IPS-20b (cell line): ENCODE measurements around the gene CCDC68.

Source experiments
- H3K27ac ChIP-seq: one replicate; pipeline ENCODE4 v1.5.1; 2013; ENCODE audit warnings: low read length
- H3K27me3 ChIP-seq: 2 replicates; pipeline ENCODE4 v1.6.1; 2013; ENCODE audit warnings: mild to moderate bottlenecking, low read length, inconsistent platforms; ENCODE audit not compliant: insufficient read depth
- H3K36me3 ChIP-seq: 2 replicates; pipeline ENCODE4 v1.6.1; 2013; ENCODE audit warnings: low read depth, mild to moderate bottlenecking, inconsistent platforms, low read length, moderate library complexity; ENCODE audit not compliant: insufficient read depth
- H3K4me1 ChIP-seq: 2 replicates; pipeline ENCODE4 v1.6.1; 2013; ENCODE audit warnings: mild to moderate bottlenecking, control low read depth, inconsistent platforms, low read length, moderate library complexity; ENCODE audit not compliant: insufficient read depth
- H3K4me3 ChIP-seq: 2 replicates; pipeline ENCODE4 v1.5.1; 2013; ENCODE audit warnings: mild to moderate bottlenecking, low read length, inconsistent platforms
- H3K9ac ChIP-seq: 2 replicates; pipeline ENCODE4 v1.6.1; 2013; ENCODE audit warnings: low read depth, mild to moderate bottlenecking, inconsistent platforms, low read length, moderate library complexity
- H3K9me3 ChIP-seq: 2 replicates; pipeline ENCODE4 v1.6.1; 2013; ENCODE audit warnings: mild to moderate bottlenecking, low read depth, low read length, inconsistent platforms; ENCODE audit not compliant: insufficient read depth

Gene CCDC68

DNA sequence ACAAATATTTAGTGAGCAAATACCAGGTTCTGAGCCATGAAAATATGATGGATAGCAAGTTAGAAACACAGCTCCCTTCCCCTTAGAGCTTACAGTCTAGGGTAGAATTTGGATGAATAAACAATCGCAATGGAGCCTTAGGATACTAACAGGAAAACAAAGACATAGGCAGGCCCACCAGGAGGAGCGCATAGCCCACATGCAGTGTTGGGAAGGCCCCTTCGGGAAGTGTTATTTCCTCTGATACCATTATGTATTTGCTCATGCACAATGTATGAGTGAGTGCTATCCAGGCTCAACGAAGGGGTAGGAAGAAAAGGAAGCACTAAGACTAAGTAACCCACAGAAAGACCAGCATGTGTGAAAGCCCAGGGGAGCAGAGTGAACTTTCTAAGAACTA, 76.9 kb downstream of the CCDC68 start:
- H3K27me3 ChIP-seq: peaks cover 15% of the 10 kb centered on the region; the same call in 1 of the 2 replicates
- no peak overlapping the region for H3K4me3 ChIP-seq
- no peaks in the 10 kb centered on the region for H3K9me3 ChIP-seq
- H3K36me3 ChIP-seq: no peaks in the 10 kb centered on the region
- no peak overlapping the region for H3K27ac ChIP-seq
- no peak overlapping the region for H3K9ac ChIP-seq
- H3K4me1 ChIP-seq: peaks cover 5% of the 10 kb centered on the region; the same call in 1 of the 2 replicates

DNA sequence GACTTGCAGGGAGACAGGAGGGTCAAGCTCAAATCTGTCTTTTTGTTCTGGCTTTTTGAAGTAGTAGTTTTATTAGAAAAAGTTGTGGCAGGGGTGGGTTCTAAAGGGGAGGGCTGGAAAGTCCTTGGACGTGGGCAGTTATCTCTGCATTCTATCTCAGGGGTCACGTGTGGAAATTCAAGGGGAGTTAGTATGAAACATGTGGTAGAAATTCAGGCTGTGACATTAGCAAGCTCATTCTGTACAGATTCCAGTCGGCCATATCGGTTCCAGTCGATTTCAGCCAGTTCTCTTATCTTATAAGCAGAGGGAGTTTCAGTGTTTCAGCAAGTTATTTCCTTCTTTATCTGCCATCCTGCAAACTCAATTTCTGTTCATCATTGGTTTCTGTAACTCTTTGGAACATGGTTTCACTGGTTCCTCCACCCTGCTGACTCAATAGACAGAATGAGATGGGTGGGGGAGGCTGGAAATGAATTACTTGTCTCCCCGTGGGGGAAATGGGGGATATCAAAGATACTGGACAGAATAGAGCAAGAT, 78.0 kb downstream of the CCDC68 start:
- Histone ChIP-seq H3K27ac (no peak overlapping the region), H3K9ac (no peak overlapping the region), H3K9me3 (no peaks in the 10 kb centered on the region), H3K27me3 (peaks cover 15% of the 10 kb centered on the region; the same call in 1 of the 2 replicates), H3K36me3 (no peaks in the 10 kb centered on the region), H3K4me1 (peaks cover 5% of the 10 kb centered on the region; the same call in 1 of the 2 replicates), H3K4me3 (no peak overlapping the region)

DNA sequence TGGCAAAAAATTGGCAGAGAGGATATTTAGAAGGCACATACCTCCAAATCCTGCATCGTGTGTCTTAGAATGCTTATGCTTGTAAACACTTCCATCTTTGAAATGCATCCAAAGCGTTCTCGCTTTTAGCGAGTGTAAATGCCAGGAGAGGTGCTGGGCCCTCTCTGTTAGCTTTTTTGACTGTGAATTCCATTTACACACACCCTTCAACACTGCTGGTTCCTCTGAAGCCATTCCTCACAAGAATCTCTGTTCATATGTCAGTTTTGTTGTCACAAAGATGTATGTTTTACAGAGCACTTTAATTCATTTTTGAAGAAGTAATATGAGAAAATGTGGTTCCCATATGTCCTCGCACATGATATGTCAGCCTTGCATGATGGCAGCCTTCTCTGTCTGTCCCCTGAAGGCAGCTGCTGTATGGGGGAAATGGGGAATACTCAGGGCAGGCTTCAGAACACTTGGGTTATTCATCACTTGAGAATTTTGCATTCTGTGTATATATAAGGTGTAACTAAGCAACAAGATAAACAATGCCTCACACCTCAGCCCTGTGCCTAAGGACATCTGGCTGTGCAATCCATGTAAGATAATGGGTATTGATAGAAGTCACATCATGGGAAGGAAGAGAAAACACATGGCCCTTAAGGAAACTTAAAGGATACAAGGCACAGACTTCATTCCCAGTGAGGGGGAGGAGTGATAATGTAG, 78.7 kb downstream of the CCDC68 start:
- Histone ChIP-seq H3K9me3 (no peaks in the 10 kb centered on the region), H3K9ac (no peak overlapping the region), H3K4me1 (peaks cover 5% of the 10 kb centered on the region; the same call in 1 of the 2 replicates), H3K27ac (no peak overlapping the region), H3K36me3 (no peaks in the 10 kb centered on the region), H3K4me3 (no peak overlapping the region), H3K27me3 (peaks cover 15% of the 10 kb centered on the region; the same call in 1 of the 2 replicates)

DNA sequence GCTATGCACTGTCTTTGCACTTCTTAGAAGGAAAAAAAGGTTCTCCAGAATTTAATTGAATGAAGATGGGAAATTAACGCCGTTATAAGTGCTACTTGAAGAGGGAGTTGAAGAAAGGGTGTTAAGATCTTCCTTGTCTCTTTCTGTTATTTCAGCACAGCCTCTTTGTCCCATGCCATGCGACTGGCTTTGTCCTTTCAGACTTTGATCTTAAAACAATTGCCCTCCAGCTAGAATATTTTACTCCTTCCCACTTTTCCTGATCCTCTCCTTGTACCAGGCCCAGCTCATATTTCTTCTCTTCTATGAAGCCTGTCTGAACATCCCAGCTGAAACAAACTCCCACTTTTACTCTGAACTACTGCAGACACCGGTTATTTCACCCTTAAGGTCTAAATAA, 79.6 kb downstream of the CCDC68 start:
- Histone ChIP-seq H3K9me3 (no peaks in the 10 kb centered on the region), H3K27me3 (peaks cover 15% of the 10 kb centered on the region; the same call in 1 of the 2 replicates), H3K4me3 (no peak overlapping the region), H3K9ac (no peak overlapping the region), H3K4me1 (peaks cover 5% of the 10 kb centered on the region; the same call in 1 of the 2 replicates), H3K27ac (no peak overlapping the region), H3K36me3 (no peaks in the 10 kb centered on the region)

DNA sequence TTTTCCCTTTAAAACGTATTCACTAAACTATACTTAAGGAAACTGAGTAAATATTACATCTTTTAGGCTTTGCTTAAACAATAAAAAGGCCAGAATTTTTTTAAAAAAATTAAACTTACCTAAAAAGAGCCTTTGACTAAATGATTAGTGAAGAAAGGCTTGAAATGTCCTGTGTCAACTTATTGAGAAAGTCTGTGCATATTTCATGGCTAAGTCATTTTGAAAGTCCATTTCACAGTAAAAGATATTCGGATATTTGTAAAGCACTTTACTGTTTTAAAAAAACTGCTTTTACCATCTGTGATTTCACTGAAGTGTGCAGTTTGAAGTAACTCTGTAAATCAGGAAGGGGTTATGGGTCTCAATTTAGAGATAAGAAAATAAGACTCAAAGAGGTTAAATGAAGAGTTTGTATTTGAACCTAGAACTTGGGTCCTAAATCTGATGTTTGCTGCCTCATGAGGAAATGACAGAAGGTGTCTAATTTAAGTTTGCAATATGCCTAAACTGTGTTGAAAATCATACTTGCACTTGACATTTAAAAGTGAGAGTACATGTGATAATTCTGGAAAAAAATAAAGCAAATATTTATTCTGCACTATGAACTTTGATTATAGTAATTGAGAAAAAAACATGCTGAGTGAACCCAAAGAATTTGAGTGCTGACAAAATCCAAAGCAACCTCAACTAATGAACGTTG, 80.5 kb downstream of the CCDC68 start:
- no peak overlapping the region for H3K9ac ChIP-seq
- no peak overlapping the region for H3K4me3 ChIP-seq
- H3K4me1 ChIP-seq: peaks cover 5% of the 10 kb centered on the region; the same call in 1 of the 2 replicates
- H3K9me3 ChIP-seq: no peaks in the 10 kb centered on the region
- no peak overlapping the region for H3K27ac ChIP-seq
- no peaks in the 10 kb centered on the region for H3K36me3 ChIP-seq
- H3K27me3 ChIP-seq: peaks cover 15% of the 10 kb centered on the region; the same call in 1 of the 2 replicates

DNA sequence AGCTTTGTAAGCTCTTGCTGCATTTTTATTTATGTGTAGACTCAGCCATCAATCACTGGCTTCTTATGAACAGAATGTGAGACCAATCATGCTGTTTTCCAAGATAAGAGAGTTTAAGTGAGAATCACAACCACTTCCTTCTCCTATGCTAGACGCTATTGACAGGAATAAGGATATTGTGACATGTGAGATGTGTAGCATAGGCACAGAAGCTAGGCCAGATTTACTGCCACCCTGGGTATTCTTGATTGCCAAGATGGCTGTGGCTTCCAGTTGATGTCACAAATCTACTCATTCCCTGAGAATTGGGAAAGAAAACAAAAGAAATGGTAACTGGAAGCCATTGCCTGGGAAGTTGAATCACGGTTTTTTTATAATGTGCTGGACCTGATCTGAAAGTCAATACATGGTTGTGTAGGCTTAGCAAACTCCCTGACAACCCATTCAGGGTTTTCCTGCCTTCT, 81.1 kb downstream of the CCDC68 start:
- no peak overlapping the region for H3K4me3 ChIP-seq
- H3K36me3 ChIP-seq: no peaks in the 10 kb centered on the region
- H3K27me3 ChIP-seq: peaks cover 11% of the 10 kb centered on the region; the same call in 1 of the 2 replicates
- no peak overlapping the region for H3K9ac ChIP-seq
- no peak overlapping the region for H3K27ac ChIP-seq
- peaks cover 5% of the 10 kb centered on the region; the same call in 1 of the 2 replicates for H3K4me1 ChIP-seq
- no peaks in the 10 kb centered on the region for H3K9me3 ChIP-seq

DNA sequence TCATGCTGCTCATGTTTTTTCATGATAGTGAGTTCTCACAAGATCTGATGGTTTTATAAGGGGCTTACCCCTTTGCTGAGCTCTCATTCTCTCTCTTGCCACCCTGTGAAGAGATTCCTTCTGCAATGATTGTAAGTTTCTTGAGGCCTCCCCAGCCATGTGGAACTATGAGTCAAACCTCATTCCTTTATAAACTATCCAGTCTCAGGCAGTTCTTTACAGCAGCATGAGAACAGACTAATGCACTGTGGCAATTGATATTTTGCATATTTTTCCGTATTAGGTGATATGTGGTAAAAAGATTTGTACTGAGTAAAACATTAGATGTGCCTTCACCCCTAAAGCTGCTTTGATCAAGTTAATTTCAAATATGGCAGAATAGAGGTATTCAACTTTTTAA, 82.2 kb downstream of the CCDC68 start:
- H3K9ac ChIP-seq: no peak overlapping the region
- no peak overlapping the region for H3K4me3 ChIP-seq
- no peaks in the 10 kb centered on the region for H3K9me3 ChIP-seq
- peaks cover 6% of the 10 kb centered on the region; the same call in 1 of the 2 replicates for H3K27me3 ChIP-seq
- H3K27ac ChIP-seq: no peak overlapping the region
- H3K4me1 ChIP-seq: peaks cover 5% of the 10 kb centered on the region; the same call in 1 of the 2 replicates
- no peaks in the 10 kb centered on the region for H3K36me3 ChIP-seq

DNA sequence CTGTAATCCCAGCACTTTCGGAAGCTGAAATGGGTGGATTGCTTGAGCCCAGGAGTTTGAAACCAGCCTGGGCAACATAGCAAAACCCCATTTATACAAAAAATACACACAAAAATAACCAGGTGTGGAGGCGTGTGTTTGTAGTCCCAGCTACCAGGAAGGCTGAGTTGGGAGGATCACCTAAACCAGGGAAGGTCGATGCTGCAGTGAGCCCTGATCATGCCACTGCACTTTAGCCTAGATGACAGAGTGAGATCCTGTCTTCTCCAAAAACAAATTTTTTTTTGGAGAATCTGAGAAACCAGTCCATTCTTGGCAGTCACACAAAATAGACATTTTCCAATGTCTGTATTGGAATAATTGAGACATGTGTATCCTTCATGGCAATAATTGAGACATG, 84.2 kb downstream of the CCDC68 start:
- no peak overlapping the region for H3K9ac ChIP-seq
- H3K27me3 ChIP-seq: no peaks in the 10 kb centered on the region
- H3K27ac ChIP-seq: no peak overlapping the region
- no peak overlapping the region for H3K4me3 ChIP-seq
- H3K4me1 ChIP-seq: no peaks in the 10 kb centered on the region; the same call in 1 of the 2 replicates
- no peaks in the 10 kb centered on the region for H3K36me3 ChIP-seq
- H3K9me3 ChIP-seq: no peaks in the 10 kb centered on the region

DNA sequence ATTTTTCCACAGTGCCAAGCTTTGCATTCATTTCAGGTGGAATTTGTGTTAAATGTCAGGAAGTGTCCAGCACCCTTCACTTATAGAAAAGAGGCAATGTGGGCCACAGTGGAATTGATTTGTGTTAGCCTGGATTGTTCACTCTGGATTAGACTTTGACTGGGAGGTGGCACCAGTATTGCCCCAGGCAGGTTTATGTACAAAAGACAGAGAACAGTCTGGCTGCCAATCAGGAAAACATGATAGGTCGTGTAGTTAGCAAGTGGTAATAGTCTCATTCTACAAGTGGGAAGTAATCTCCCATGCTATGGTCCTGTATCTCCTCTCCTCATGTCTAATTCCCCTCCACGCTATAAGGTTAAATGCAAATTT, 85.4 kb downstream of the CCDC68 start:
- Histone ChIP-seq H3K27ac (no peak overlapping the region), H3K9me3 (no peaks in the 10 kb centered on the region), H3K4me3 (no peak overlapping the region), H3K36me3 (no peaks in the 10 kb centered on the region), H3K27me3 (no peaks in the 10 kb centered on the region), H3K4me1 (no peaks in the 10 kb centered on the region; the same call in 1 of the 2 replicates), H3K9ac (no peak overlapping the region)

DNA sequence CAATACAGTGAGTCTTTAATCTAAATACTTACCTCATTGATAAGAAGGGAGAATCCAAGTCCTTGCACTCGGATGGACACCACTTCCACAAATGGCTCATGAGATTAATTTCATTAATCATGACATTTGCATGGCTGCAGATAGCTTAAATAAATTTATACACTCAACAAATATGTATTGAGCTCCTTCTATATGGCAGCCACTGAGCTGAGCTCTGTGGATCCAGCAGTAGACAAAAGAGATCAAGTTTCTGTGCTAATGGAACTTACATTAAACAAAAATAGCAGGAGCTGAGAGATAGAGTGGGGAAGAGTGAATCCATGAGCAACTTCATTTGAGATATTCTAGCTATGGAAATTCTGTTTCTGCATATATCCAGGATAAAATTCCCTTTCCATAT, 86.6 kb downstream of the CCDC68 start:
- Histone ChIP-seq H3K27me3 (no peaks in the 10 kb centered on the region), H3K36me3 (no peaks in the 10 kb centered on the region), H3K4me1 (no peaks in the 10 kb centered on the region), H3K27ac (no peak overlapping the region), H3K4me3 (no peak overlapping the region), H3K9ac (no peak overlapping the region), H3K9me3 (no peaks in the 10 kb centered on the region)

DNA sequence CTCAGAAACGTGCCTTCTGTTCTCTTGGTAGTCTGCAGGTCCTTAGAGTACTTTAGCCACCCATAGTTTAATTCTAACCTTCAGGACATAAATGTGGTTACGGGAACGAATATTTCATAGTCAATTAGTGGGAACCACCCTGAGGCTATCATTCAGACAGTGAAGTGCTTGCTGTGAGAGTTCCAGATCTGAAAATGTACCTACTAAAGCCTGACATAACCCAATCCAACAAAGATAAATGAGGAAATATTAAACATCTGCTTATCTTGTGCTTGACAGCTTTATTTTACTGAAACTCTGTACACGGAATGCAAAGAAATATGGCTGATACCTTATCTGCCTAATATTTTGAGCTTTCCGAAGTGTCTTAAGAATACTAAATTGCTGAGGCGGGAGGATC, 88.0 kb downstream of the CCDC68 start:
- H3K4me1 ChIP-seq: no peaks in the 10 kb centered on the region
- H3K9me3 ChIP-seq: no peaks in the 10 kb centered on the region
- no peak overlapping the region for H3K27ac ChIP-seq
- H3K36me3 ChIP-seq: no peaks in the 10 kb centered on the region
- no peak overlapping the region for H3K4me3 ChIP-seq
- H3K27me3 ChIP-seq: no peaks in the 10 kb centered on the region
- no peak overlapping the region for H3K9ac ChIP-seq
